GM12874 (cell line): ENCODE results near the gene KIR3DL2.
"Not testable (repeated sequence)": the region's sequence is repeated elsewhere in the genome, so short reads cannot be mapped to it uniquely, and the experiment has no call there.

ENCODE experiments used
- CTCF ChIP-seq: IDR thresholded peaks from 2 replicates; pipeline ENCODE4 v1.5.1; 2011; ENCODE audit warnings: low read depth, mild to moderate bottlenecking, control low read depth, low read length, moderate library complexity; ENCODE audit not compliant: insufficient read depth

Gene KIR3DL2

GRCh38 chr19:54850061-54850640 lies at the start of gene KIR3DL2:
Gene KIR3DL2 (plus strand): TSS chr19:54850443. CDS start chr19:54850476, 33 bp downstream.
- not testable (repeated sequence) for TF ChIP-seq CTCF

- TF ChIP-seq CTCF = no peak
Measured at GRCh38 chr19:54803410-54803809, 46.8 kb upstream of the KIR3DL2 start, which contains the start of gene KIR2DL4. Gene KIR2DL4 (plus strand): TSS chr19:54803610. CDS start chr19:54803652, 42 bp downstream.

- no peak for TF ChIP-seq CTCF
Measured at GRCh38 chr19:54804101-54804500, 46.1 kb upstream of the KIR3DL2 start.

- TF ChIP-seq CTCF = no peak
Measured at GRCh38 chr19:54804571-54804970, 45.7 kb upstream of the KIR3DL2 start.

- TF ChIP-seq CTCF = no peak
Measured at GRCh38 chr19:54805665-54806515, 44.4 kb upstream of the KIR3DL2 start.

GRCh38 chr19:54806516-54806838 lies 43.8 kb upstream of the KIR3DL2 start:
- no peak for TF ChIP-seq CTCF

- TF ChIP-seq CTCF = not testable (repeated sequence)
Measured at GRCh38 chr19:54816251-54816650, 34.0 kb upstream of the KIR3DL2 start, which contains the start of gene KIR3DL1. Gene KIR3DL1 (plus strand): TSS chr19:54816468.
